ENCODE measurements around the gene GLB1L3. TPM values are rescaled to one million over a fixed set of nuclear protein-coding genes. Genes with fewer than 3 reads are reported as not detected.
A peak's percentile ranks its signal among the peaks of the same experiment; 100 is the strongest.

The GLB1L3 gene
- total RNA-seq, 4 donors from 2014 or later, result 5.1 to 6.1 (median 5.9) TPM

DNA sequence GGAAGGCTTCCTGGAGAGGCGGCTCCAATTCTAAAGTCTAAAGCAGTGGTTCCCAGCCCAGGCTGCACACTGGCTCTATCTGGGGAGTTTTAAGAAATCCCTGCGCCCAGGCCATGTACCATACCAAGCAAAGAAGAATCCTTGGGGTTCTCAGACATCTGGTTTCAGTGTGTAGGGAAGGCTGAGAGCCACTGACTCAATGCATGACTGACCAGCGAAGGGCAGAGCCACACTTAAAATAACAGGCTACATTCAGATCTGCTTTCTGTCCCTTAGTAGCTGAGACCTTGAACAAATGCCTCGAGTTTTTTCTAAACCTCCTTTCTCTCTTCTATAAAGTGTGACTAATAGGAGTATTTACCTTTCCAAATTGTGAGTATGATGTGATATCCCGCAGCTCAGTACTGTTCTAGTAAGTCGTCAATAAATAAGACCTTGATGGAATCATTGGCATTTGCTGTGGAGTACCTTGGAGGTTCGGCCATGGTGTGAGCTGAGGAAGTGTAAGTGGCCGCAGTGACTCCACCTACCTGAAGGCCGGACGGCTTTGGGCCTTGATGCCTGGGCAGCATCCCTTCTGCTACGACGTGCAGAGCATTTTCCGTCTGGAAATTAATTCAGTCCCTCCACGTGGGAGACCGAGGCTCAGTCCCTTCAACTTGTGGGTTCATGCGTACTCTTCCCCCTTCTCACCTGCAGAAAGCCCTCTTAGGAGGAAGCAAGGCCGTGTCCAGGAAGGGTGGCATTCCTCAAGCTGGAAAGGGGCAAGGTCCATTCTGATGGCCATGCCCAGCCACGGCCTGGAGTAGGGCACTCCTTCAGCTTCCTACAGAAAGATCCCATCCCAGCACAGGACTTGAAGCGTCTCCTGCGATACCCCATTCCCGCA lies 80.7 kb downstream of the GLB1L3 start:
- TF ChIP-seq, protein P1, sequence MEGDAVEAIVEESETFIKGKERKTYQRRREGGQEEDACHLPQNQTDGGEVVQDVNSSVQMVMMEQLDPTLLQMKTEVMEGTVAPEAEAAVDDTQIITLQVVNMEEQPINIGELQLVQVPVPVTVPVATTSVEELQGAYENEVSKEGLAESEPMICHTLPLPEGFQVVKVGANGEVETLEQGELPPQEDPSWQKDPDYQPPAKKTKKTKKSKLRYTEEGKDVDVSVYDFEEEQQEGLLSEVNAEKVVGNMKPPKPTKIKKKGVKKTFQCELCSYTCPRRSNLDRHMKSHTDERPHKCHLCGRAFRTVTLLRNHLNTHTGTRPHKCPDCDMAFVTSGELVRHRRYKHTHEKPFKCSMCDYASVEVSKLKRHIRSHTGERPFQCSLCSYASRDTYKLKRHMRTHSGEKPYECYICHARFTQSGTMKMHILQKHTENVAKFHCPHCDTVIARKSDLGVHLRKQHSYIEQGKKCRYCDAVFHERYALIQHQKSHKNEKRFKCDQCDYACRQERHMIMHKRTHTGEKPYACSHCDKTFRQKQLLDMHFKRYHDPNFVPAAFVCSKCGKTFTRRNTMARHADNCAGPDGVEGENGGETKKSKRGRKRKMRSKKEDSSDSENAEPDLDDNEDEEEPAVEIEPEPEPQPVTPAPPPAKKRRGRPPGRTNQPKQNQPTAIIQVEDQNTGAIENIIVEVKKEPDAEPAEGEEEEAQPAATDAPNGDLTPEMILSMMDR (IDR thresholded peaks at IDR 0.05), result no peak
- TF ChIP-seq POLR2AphosphoS5 (IDR thresholded peaks at IDR 0.05), result no peak
- TF ChIP-seq POLR2A (IDR thresholded peaks at IDR 0.05), result no peak
- TF ChIP-seq EP300 (IDR thresholded peaks at IDR 0.05), result no peak
- H3K27ac ChIP-seq, result no peak overlapping the region
- no peaks in the 10 kb centered on the region for H3K4me1 ChIP-seq
- no peak overlapping the region for H3K4me3 ChIP-seq
- no peaks in the 10 kb centered on the region for H3K27me3 ChIP-seq
- H3K36me3 ChIP-seq, result no peaks in the 10 kb centered on the region
- peak; percentile 40 to 64 for DNase-seq (ENCODE audit: low spot score in 2 of 2)
- H3K9me3 ChIP-seq, result no peaks in the 10 kb centered on the region
- WGBS, result 92% methylated on average over 19 of the region's 21 CpGs

DNA sequence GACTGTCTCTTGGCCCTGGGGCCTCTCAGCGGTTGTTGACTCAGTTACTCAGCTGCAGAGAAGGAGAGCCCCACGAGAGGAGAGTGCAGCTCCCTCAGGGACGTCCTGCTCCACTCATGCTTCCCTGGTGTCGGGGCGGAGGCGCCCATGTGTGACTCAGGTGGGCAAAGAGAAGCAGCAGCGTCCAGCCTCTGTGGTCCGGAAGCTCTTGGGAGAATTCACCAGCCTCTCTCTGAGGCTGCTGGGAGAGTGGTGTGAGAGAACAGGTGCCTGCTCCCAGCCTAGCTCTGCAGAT lies 81.3 kb downstream of the GLB1L3 start:
- no peaks in the 10 kb centered on the region for H3K9me3 ChIP-seq
- DNase-seq (ENCODE audit: low spot score in 2 of 2), result peak in 1 of 2 donors; percentile 68
- H3K36me3 ChIP-seq, result no peaks in the 10 kb centered on the region
- no peak overlapping the region for H3K4me3 ChIP-seq
- TF ChIP-seq POLR2AphosphoS5 (IDR thresholded peaks at IDR 0.05) (no peak), EP300 (IDR thresholded peaks at IDR 0.05) (no peak)
- TF ChIP-seq, protein P1 (IDR thresholded peaks at IDR 0.05), result no peak
- H3K27ac ChIP-seq, result no peak overlapping the region
- H3K27me3 ChIP-seq, result no peaks in the 10 kb centered on the region
- no peaks in the 10 kb centered on the region for H3K4me1 ChIP-seq
- 82% methylated on average over 8 of the region's 8 CpGs for WGBS

DNA sequence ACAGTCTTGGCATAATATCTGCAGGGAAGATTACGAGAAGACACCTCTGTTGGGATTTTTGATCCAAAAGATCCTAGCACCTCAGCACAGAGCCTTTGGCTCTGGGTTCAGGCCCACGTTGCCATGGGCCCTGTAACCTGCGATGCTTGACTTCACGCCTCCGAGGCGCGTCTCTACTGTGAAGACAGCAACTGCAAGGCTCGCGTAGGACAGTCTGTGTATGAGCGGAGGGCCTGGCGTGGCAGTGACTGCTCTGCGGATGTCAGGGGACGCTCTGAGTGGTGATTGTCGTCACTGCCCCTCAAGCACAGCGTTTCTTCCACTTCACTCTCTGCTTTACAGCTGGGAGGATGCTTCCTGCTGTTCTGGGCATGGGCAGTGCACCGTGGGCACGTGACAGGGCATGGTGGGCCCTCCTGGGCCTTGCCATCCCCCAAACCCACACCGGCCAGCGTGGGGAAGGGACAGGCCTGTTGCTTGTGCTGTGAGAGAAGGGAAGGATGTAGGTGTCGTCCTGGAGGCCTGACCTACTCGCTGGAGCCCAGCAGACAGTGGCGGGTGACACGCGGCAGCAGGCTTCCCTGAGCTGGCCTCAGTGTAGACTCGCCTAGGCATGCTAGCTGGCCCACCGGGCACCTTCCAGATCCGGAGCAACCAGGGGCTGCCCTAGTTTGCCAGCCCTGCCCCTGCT lies 82.1 kb downstream of the GLB1L3 start:
- TF ChIP-seq EP300 (IDR thresholded peaks at IDR 0.05), result no peak
- TF ChIP-seq, protein P1 (IDR thresholded peaks at IDR 0.05), result no peak
- no peak for TF ChIP-seq POLR2A (IDR thresholded peaks at IDR 0.05)
- TF ChIP-seq POLR2AphosphoS5 (IDR thresholded peaks at IDR 0.05), result no peak
- Histone ChIP-seq H3K4me3 (no peak overlapping the region), H3K27me3 (no peaks in the 10 kb centered on the region), H3K9me3 (no peaks in the 10 kb centered on the region), H3K27ac (no peak overlapping the region), H3K36me3 (no peaks in the 10 kb centered on the region), H3K4me1 (no peaks in the 10 kb centered on the region)
- peak; percentile 44 to 49 for DNase-seq (ENCODE audit: low spot score in 2 of 2)
- WGBS, result 87% methylated on average over 16 of the region's 27 CpGs

DNA sequence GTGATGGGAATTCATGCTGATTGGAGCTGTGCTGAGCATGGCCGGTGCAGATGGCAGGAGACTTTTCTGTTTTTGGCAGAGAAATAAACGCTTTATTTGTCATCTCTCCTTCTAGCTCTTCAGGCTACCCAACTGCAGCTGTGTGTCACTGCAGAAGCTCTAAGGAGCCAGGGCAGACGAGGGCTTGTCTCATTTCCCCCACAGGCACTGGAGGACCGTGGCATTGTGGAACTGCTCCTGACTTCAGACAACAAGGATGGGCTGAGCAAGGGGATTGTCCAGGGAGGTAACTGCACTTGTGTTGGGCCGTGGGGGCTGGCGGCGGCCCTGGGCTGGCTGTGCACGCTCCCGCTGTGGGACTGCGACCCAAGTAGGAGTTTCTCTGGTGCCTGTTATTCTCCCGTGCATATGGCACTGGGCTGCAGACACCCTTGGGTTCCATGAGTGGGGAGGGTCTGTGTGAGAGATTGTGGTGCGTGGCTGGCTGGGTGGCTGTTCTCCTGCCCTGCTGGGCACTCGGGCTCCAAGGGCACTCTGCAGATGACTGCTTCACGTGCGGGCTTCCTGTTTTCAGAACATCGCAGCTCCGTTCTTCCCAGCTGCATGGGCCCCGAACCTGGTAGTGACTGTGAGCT lies 82.8 kb downstream of the GLB1L3 start:
- no peaks in the 10 kb centered on the region for H3K27me3 ChIP-seq
- TF ChIP-seq EP300 (IDR thresholded peaks at IDR 0.05) (no peak), POLR2A (IDR thresholded peaks at IDR 0.05) (no peak), POLR2AphosphoS5 (IDR thresholded peaks at IDR 0.05) (no peak)
- TF ChIP-seq, protein P1 (IDR thresholded peaks at IDR 0.05), result no peak
- peak; percentile 30 to 54 for DNase-seq (ENCODE audit: low spot score in 2 of 2)
- 93% methylated on average over 15 of the region's 18 CpGs for WGBS
- no peak overlapping the region for H3K27ac ChIP-seq
- no peaks in the 10 kb centered on the region for H3K4me1 ChIP-seq
- H3K9me3 ChIP-seq, result no peaks in the 10 kb centered on the region
- no peak overlapping the region for H3K4me3 ChIP-seq
- no peaks in the 10 kb centered on the region for H3K36me3 ChIP-seq

DNA sequence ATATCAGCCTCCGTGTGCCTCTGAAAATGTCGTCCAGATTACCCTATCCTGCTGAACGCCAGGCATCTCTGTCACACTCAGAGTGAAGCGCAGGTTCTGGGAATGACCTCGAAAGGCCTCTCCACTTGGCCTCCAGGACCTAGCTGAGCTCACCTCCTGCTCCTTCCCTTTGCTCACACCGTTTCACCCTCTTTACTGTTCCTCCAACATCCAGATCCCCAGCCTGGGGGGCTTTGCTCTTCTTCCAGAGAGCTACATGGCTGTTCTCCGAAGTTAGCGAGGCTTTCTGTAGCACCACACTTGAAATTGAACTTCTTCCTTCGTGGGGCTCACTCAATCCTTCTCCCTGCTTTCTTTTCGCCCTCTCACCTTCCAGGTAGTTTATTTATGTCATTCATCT lies 83.5 kb downstream of the GLB1L3 start:
- DNase-seq (ENCODE audit: low spot score in 2 of 2), result peak; percentile 43
- Histone ChIP-seq H3K36me3 (no peaks in the 10 kb centered on the region), H3K9me3 (no peaks in the 10 kb centered on the region), H3K4me1 (no peaks in the 10 kb centered on the region), H3K27ac (no peak overlapping the region), H3K4me3 (no peak overlapping the region), H3K27me3 (no peaks in the 10 kb centered on the region)
- TF ChIP-seq, protein P1 (IDR thresholded peaks at IDR 0.05), result no peak
- TF ChIP-seq EP300 (IDR thresholded peaks at IDR 0.05) (no peak), POLR2AphosphoS5 (IDR thresholded peaks at IDR 0.05) (no peak), POLR2A (IDR thresholded peaks at IDR 0.05) (no peak)
- 89% methylated on average over 10 of the region's 10 CpGs for WGBS
